ENCODE results near the gene SSX2IP. TPM values are rescaled to one million over a fixed set of nuclear protein-coding genes. Genes with fewer than 3 reads are reported as not detected.

The SSX2IP gene
- total and polyA plus RNA-seq, 9 of the 15 experiments (the other 6 are each of a cell fraction or from before 2014, with no cell fraction given): 20.6 to 96.7 (median 61.7) TPM

DNA sequence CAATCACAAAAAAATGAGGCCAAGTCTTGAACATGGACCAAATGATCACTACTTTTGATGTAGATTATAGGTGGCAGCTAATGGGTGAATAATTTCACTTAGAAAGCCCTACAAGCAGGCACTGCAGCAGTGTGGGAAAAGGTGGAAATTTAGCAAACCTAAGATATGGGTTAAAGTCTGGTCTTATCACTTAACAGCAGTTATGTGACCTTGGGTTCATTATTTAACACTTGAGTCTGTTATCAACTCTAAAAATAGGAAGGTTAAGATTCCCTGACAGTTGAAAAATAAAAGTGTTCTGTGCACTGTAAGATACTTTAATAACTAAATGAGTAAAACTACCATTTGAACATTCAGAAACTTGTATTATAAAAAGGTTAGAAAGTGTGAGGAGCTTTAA, 47.5 kb downstream of the SSX2IP start:
- in situ Hi-C loops (cut with MboI) (no loop called here), intact Hi-C loops (cut with micrococcal nuclease) (no loop called here)
- BruUV-seq (replicated peaks): no TSS peak
- Histone ChIP-seq H3K27ac (ENCODE audit: extremely low read depth, low read depth, low read length) (no peak overlapping the region), H3K36me3 (ENCODE audit: control insufficient read depth, insufficient read depth, low read length) (peaks cover 38% of the 10 kb centered on the region), H3K27me3 (ENCODE audit: control insufficient read depth in 2 of 2, insufficient read depth in 2 of 2, low read length in 2 of 2) (no peaks in the 10 kb centered on the region), H3K4me1 (replicated peaks in 1 of 2; ENCODE audit: control insufficient read depth in 2 of 2, insufficient read depth in 2 of 2, low read length in 2 of 2) (peaks cover 0 to 14% of the 10 kb centered on the region in 2 experiments; a peak in 3 of 5 replicates), H3K4me3 (no peak overlapping the region), H2AFZ (ENCODE audit: low read depth, low read length) (no peak overlapping the region), H3K9ac (ENCODE audit: insufficient read depth in 1 of 2, low read depth in 2 of 2, low read length in 2 of 2) (no peak overlapping the region), H3K79me2 (ENCODE audit: control insufficient read depth, insufficient read depth, low read length) (no peaks in the 10 kb centered on the region), H3K9me3 (replicated peaks; ENCODE audit: control insufficient read depth, insufficient read depth, low read depth, low read length) (no peaks in the 10 kb centered on the region), H3K9me1 (ENCODE audit: control insufficient read depth, insufficient read depth, low read length) (no peaks in the 10 kb centered on the region), H4K20me1 (replicated peaks; ENCODE audit: control insufficient read depth, insufficient read depth, low read length) (no peaks in the 10 kb centered on the region), H3K4me2 (ENCODE audit: insufficient read depth, low read length) (no peak overlapping the region)
- POLR2A ChIA-PET: interaction anchor here (1.9 kb wide), 1 partner anchor 82 kb away, joined by 5 read pairs; no protein-coding TSS in a partner anchor
- CTCF ChIA-PET (ENCODE audit: low intra/inter-chr PET ratio): no interaction called here
- ATAC-seq (peak; percentile 19), FAIRE-seq (no peak), DNase-seq (ENCODE audit: extremely low read depth in 1 of 4, low spot score in 3 of 4) (peak; percentile 15 to 33 (median 32))
- no peak for TF ChIP-seq ZNF583 (CRISPR knock-in tag; IDR thresholded peaks at IDR 0.05)
- peak; percentile 66 for TF ChIP-seq ARID1B (IDR thresholded peaks at IDR 0.05)
- no peak for TF ChIP-seq BRD9 (IDR thresholded peaks at IDR 0.05; ENCODE audit: low read depth, partially characterized antibody)
- no peak for TF ChIP-seq RBM17 (IDR thresholded peaks at IDR 0.05; ENCODE audit: borderline replicate concordance, low read depth, low read length)
- no peak for TF ChIP-seq MYC (IDR thresholded peaks at IDR 0.05; ENCODE audit: low read depth, low read length)
- TF ChIP-seq MYC (CRISPR knock-in tag; IDR thresholded peaks at IDR 0.05; ENCODE audit: borderline replicate concordance, low read depth): no peak
- TF ChIP-seq NR2C2 (CRISPR knock-in tag; IDR thresholded peaks at IDR 0.05): no peak
- no peak for TF ChIP-seq NR2C2 (tag; IDR thresholded peaks at IDR 0.05)
- TF ChIP-seq ZNF785 (CRISPR knock-in tag; IDR thresholded peaks at IDR 0.05): no peak
- TF ChIP-seq BRF1 (IDR thresholded peaks at IDR 0.05; ENCODE audit: borderline replicate concordance, extremely low read depth, insufficient read length): no peak
- TF ChIP-seq EP300 (IDR thresholded peaks at IDR 0.05; ENCODE audit: low read length): 0 out of 2 replicates have a peak, but pooled peaks have one; percentile 6
- TF ChIP-seq SMARCE1 (IDR thresholded peaks at IDR 0.05): peak; percentile 27; the same call in 1 of the 2 replicates
- peak in 1 of 2 experiments; percentile 17; a peak in 1 of 4 replicates for TF ChIP-seq KDM1A (IDR thresholded peaks at IDR 0.05)
- peak; percentile 59 for TF ChIP-seq TAL1 (IDR thresholded peaks at IDR 0.05)
- TF ChIP-seq ZNF75A (CRISPR knock-in tag; IDR thresholded peaks at IDR 0.05): 0 out of 2 replicates have a peak, but pooled peaks have one; percentile 32
- TF ChIP-seq MCM5 (IDR thresholded peaks at IDR 0.05; ENCODE audit: low read depth): no peak
- 0 out of 2 replicates have a peak, but pooled peaks have one; percentile 51 for TF ChIP-seq MEF2D (tag; conservative IDR thresholded peaks at IDR 0.05; ENCODE audit: low read depth)
- peak; percentile 47; the same call in 1 of the 2 replicates for TF ChIP-seq CBFA2T2 (conservative IDR thresholded peaks at IDR 0.05)
- TF ChIP-seq NCOR1 (IDR thresholded peaks at IDR 0.05): peak; percentile 39
- peak; percentile 72 for TF ChIP-seq TEAD4 (IDR thresholded peaks at IDR 0.05; ENCODE audit: low read length)
- no peak for TF ChIP-seq TEAD4 (CRISPR knock-in tag; IDR thresholded peaks at IDR 0.05; ENCODE audit: borderline replicate concordance)
- TF ChIP-seq CBFA2T3 (IDR thresholded peaks at IDR 0.05): peak; percentile 70
- no peak for TF ChIP-seq TCF7 (IDR thresholded peaks at IDR 0.05; ENCODE audit: borderline replicate concordance)
- TF ChIP-seq TRIM28 (IDR thresholded peaks at IDR 0.05): no peak
- TF ChIP-seq GTF2A2 (tag; IDR thresholded peaks at IDR 0.05): no peak
- TF ChIP-seq, protein P1, sequence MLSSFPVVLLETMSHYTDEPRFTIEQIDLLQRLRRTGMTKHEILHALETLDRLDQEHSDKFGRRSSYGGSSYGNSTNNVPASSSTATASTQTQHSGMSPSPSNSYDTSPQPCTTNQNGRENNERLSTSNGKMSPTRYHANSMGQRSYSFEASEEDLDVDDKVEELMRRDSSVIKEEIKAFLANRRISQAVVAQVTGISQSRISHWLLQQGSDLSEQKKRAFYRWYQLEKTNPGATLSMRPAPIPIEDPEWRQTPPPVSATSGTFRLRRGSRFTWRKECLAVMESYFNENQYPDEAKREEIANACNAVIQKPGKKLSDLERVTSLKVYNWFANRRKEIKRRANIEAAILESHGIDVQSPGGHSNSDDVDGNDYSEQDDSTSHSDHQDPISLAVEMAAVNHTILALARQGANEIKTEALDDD (IDR thresholded peaks at IDR 0.05): no peak
- no peak for TF ChIP-seq ZNF277 (CRISPR knock-in tag; IDR thresholded peaks at IDR 0.05; ENCODE audit: borderline replicate concordance)
- no peak for TF ChIP-seq MCM3 (IDR thresholded peaks at IDR 0.05)

All from K562 (cell line).